Superior temporal gyrus (tissue), 1 donor: ENCODE results near the gene PHKG1.
"Not testable (repeated sequence)": the region's sequence is repeated elsewhere in the genome, so short reads cannot be mapped to it uniquely, and the experiment has no call there.

ENCODE experiments used
- DNase-seq: peaks from one replicate; pipeline ENCODE4 v3.0.0-alpha.2; 2016; ENCODE audit errors: extremely low spot score

Gene PHKG1

DNA sequence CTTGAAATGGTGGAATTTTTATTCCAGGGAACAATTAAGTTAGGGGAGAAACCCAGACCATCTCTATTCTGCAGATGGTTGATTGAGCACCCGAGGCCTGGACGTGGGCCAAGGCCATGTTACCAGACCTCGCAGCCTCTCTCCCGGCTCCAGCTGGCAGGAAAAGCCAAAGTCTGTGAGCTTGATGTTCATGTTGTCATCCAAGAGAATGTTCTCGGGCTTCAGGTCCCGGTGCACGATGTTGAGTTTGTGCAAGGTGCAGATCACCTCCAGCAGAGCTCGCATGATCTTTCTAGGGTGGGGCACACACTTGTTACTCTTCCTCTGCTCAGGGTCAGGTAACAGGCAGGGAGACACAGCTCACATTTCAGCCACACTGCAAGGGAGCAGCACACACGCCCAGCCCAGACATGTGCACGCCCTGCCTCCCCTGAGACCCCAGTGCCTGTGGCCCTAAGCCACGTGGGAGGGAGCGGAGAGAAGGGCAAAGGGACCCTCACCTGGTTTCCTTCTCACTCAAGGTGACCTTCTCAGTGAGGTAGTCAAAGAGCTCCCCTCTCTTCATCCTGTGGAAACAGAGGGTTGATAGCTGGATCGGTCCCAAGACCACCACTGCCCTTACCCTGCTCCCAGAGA, 9.5 kb downstream of the PHKG1 start:
- peak; percentile 75 for DNase-seq

DNA sequence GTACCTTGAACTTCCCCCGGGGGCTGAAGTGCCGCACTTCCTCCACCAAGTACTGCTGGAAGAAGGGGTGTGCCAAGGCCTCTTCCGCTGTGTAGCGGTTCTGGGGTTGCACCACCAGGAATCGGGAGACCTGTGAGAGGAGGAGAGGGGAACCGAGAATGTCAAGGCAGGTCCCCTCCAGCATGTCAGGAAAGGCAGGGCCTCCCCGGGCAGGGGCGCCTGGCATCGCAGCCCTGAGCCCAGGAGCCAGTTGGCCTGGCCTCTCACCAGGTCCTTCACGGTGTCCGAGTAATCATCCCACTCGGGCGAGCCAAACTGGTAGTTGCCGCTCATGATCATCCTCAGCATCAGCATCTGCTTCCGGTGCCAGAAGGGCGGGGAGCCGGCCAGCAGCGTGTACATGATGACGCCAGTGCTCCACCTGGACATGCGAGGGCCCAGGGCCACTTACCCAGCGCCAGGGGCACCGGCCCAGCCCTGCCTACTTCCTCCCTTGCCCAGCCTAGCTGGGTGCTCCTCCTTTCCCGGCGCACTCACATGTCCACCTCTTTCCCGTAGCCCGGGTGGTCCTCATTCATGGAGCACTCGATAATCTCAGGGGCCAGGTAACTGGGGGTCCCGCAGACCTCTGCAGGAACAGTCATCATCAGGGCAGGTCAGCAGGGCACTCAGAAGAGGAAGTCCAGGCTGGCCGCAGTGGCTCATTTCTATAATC, 11.0 kb downstream of the PHKG1 start:
- no peak for DNase-seq

DNA sequence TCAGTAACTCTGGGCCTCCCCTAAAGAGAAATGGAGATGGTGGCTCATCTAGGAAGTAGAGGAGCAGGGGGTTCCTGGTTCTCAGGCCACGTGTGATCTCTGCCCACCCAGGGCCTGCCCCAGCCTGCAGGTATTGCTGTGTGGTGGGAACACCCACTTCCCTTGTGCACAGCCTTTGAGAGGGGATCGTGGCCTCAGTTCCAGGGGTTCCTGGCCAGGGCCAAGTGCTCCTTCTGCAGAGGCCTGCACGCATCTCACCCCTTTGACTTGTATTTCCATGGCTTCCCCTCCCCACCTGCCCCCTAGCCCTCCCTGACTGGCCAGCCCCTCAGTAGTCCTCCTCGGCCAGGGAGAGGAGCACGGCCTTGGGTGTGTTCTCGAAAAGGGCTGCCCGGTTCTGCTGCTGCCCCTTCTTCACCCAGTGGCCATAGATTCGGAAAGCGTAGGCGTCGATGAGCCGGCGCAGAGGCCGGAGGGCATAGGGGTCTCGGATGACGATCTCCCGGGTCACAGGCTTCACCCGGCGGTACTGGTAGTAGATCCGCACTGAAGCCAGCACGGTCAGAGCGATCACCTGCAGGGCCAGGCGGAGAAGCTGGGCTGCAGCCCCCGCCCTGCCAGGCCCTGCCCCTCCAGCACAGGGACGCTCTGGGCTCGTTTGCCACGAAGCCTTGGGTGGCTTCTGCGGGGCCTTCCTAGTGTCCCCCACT, 11.9 kb downstream of the PHKG1 start:
- DNase-seq: not testable (repeated sequence)

DNA sequence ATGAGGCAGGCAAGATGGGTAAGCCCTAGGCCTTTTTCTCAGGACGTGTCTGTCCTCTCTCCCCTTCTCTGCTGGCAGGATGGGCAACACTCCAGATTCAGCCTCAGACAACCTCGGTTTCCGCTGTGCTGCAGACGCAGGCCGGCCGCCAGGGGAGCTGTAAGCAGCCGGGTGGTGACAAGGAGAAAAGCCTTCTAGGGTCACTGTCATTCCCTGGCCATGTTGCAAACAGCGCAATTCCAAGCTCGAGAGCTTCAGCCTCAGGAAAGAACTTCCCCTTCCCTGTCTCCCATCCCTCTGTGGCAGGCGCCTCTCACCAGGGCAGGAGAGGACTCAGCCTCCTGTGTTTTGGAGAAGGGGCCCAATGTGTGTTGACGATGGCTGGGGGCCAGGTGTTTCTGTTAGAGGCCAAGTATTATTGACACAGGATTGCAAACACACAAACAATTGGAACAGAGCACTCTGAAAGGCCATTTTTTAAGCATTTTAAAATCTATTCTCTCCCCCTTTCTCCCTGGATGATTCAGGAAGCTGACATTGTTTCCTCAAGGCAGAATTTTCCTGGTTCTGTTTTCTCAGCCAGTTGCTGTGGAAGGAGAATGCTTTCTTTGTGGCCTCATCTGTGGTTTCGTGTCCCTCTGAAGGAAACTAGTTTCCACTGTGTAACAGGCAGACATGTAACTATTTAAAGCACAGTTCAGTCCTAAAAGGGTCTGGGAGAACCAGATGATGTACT, 13.1 kb downstream of the PHKG1 start:
- DNase-seq: peak; percentile 86

DNA sequence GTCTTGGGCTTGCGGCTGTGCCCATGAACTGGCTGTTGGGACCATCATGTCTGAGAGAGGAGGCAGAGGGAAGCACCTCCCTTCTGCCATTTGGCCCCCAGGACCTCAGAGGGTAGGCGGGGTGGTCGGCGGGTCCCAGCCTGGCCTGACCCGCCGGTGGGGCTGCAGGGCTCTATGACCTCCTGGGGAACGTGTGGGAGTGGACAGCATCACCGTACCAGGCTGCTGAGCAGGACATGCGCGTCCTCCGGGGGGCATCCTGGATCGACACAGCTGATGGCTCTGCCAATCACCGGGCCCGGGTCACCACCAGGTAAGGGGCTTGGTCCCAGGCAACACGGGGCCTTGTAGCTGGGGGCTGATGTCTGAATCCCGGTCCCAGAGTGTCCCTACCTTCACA, 14.6 kb downstream of the PHKG1 start:
- no peak for DNase-seq

DNA sequence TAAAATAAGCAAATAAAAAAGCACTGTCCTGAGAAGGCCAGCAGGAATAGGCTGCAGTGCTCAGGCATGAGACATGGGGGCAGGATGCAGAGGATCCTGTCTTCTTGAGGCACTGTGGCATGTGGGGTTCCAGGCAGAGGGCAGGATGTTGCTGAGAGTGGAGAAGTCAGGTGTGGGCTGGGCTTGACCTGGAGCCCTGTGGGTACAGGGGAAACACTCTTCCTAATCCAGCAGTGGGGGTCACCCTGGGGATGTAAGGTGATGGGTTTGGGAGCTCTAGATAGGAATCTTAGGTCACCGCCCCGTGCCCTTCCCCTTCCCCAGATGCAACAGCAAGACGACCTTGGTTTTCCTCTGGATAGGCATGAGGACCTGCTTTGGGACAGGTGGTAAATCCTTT, 15.1 kb downstream of the PHKG1 start:
- no peak for DNase-seq

DNA sequence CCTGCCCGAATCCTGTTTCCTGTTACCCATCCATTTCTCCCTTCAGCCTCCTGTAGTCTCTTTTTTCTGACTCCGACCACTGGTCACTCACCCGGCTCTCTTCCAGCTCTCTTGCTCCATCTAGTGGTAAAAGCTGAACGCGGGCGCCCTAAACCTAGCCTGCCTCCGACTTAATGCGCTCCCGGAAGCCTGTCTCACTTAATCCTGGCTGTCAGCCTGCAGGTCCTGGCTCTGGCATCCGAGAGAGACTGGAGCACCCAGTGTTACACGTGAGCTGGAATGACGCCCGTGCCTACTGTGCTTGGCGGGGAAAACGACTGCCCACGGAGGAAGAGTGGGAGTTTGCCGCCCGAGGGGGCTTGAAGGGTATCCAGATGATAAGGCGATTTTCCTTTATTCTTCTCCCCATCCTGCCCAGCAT, 18.4 kb downstream of the PHKG1 start:
- peak; percentile 90 for DNase-seq

DNA sequence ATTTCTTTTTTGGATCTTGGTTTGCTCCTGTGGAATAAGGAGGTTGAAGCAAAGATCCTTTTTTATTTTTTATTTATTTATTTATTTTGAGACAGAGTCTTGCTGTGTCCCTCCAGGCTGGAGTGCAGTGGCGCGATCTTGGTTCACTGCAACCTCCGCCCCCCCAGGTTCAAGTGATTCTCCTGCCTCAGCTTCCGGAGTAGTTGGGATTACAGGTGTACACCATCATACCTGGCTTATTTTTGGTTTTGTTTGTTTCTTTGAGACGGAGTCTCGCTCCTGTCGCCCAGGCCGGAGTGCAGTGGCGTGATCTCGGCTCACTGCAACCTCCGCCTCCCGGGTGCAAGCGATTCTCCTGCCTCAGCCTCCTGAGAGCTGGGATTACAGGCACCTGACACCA, 26.4 kb downstream of the PHKG1 start:
- DNase-seq: not testable (repeated sequence)

DNA sequence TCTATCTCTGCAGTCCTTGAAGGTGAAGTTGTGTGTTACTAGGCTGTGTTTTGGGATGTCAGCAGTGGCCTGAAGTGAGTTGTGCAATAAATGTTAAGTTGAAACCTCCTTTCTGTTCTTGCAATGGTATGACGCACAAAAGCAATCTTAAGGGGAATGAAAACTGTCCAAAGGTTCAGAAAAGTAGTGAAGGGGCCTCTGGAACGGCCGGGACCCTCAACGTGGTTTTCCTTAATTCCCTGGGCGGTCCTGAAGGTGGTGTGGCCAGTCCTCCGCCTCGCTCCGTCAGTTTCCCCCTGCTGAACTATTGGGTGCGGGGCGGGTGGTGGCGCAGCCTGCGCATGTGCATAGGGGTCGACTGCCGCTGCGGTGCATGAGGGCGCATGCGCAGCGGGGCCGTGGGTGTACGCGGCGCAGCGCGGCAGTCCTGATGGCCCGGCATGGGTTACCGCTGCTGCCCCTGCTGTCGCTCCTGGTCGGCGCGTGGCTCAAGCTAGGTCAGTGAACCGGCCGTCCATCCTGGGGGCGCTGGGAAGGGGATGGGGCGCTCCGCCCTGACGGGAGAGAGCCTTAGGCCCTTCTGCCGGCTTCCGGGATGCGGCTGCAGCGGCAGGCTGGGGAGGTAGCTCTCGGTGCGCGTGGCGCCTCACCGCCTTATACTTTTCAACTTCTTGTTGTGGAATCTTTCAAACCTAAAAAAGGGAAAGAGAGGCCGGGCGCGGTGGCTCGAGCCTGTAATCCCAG, 28.7 kb downstream of the PHKG1 start, which contains the start of gene SUMF2:
SUMF2 (plus strand) TSS at position 405 of the 744 bp plus-strand sequence; CDS start at position 431, 26 bp downstream.
- DNase-seq: peak; percentile 95

DNA sequence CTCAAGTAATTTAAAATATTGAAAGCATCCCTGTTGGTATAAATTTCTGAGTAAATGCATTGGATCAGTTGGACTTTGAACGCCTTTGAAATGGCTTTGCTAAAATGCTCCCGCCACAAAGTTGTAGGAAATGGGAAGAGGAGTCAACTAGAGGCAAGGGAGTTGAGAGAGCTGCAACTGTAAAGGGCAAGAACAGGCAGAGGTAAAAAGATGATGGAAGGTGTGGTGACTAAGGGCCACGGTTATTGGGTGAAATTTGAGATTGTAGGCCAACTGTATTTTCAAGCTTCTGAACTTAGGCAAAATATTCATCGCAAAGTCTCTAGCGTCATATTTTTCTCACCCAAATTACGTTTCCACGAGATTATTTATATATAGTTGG, 29.3 kb downstream of the PHKG1 start:
- no peak for DNase-seq

DNA sequence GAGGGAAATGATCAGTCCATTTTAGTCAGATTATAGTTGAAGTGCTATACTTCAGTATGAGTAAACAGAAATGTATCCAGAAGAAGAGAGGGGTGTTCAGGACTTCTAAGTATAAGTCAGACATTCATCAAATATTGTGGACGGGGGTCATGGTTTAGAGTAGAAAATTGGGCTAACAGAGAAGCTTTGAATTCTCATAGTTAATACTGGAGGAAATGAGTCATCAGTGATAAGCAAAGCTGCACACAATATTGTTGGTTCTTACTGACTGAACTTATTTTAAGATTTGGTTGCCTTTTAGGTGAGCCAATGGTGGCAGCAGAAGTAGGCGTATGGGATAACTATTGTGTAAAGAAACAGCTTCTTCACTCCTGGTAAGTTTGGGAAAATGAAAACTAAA, 30.4 kb downstream of the PHKG1 start:
- no peak for DNase-seq

DNA sequence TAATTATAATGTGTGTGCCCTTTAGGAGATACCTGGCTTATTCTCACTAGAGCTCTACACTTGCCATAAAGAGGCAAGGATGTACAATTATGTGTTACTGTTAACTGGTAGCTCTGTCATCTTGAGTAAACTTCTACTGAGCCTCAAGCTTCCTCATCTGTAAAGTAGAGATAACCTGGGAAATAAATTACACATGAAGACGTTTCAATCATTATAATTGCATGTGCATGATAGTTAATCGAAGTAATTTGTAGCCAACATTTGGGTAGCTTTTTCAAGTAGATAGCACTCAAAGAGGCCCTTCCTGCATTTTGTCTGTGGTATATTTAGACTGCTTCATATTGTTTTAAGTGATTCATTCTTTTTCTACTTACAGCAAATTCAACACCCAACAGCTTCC, 38.8 kb downstream of the PHKG1 start:
- no peak for DNase-seq

DNA sequence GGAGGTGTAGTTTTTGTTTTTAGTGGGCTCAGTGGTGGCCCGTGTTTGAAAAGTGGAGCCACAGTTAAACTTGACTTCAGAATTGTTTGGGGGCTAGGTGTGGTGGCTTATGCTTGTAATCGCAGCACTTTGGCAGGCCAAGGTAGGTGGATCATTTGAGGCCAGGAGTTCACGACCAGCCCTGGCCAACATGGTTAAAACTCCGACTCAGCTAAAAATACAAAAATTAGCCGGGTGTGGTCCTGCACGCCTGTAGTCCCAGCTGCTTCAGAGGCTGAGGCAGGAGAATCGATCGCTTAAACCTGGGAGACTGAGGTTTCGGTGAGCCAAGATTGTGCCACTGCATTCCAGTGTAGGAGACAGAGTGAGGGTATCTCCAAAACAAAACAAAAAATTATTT, 39.4 kb downstream of the PHKG1 start:
- no peak for DNase-seq

DNA sequence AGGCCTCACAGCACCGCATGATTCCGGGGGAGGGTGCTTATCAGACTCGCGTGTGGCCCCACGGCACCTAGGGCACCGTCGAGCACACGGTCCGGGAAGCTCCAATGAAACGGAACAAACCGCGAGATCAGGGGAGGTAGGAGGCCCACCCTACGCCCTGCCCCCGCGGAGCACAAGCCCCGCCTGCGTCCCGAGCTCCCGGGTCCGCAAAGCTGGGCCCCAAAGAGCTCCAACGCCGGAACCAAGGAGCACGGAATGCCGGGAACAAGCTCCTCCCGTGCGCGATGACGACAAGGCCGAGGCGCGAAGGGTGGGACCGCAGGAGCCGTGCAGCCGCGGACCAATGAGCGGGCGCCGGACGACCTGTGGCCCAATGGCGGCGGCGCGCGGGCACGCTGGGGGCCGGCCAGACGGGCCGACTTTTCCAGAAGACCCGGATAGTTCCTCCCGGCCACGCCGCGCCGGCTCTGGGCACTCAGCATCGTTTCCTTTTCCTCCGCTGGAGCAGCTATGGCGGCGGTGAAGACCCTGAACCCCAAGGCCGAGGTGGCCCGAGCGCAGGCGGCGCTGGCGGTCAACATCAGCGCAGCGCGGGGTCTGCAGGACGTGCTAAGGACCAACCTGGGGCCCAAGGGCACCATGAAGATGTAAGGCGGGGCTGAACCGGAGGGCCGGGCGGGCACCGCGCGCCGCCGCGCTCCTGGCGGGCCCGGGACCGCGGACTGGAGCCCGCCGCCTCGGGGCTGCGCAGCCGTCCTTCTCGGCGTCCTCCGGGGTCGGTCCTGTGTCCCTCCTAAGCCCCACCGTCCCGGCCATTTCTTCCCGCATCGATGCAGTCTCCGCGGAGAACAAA, 41.2 kb downstream of the PHKG1 start, which contains the start of the genes CCT6A and PSPH:
CCT6A (plus strand) TSS at position 427 of the 853 bp plus-strand sequence; CDS start at position 511, 84 bp downstream.
PSPH (minus strand) TSS at position 106 of the 853 bp plus-strand sequence. CDS start 30,232 bp downstream, outside the sequence.
- DNase-seq: peak; percentile 99

DNA sequence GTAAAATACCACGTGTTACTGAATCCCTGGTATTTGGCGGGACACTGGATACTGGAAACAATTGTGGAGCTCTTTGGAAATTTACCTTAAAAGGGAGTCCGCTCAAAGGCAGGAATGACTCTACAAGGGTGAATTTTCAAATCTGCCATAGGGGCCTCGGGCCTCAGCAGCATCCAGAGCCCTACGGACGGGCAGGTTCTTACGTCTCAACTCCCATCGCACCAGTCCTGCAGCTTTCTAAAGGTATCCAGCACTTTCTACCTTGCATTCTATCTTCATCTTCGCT, 41.8 kb downstream of the PHKG1 start:
- DNase-seq: no peak

DNA sequence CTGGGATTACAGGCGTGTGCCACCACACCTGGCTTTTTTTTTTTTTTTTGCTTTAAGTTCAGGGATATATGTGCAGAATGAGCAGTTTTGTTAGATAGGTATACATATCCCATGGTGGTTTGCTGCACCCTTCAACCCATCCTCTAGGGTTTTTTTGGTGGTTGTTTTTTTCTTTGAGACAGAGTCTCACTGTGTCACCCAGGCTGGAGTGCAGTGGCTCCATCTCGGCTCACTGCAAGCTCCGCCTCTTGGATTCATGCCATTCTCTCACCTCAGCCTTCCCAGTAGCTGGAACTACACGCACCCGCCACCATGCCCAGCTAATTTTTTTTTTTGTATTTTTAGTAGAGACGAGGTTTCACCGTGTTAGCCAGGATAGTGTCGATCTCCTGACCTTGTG, 44.0 kb downstream of the PHKG1 start:
- DNase-seq: not testable (repeated sequence)

DNA sequence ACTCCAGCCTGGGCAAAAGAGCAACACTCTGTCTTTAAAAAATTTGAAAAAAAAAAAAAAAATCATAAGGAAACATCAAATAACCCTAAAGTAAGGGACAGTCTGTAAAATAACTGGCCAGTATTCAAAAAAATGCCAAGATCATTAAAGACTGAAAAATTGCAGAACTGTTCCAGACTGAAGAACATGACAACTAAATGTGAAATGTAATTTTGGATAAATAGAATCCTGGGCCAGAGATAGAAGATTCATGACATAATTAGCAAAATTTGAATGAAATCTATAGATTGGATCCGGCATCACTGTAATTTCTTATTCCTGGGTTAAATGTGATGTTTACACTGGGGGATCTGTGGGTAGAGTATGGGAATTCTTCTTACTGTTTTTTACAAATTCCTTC, 44.5 kb downstream of the PHKG1 start:
- no peak for DNase-seq

DNA sequence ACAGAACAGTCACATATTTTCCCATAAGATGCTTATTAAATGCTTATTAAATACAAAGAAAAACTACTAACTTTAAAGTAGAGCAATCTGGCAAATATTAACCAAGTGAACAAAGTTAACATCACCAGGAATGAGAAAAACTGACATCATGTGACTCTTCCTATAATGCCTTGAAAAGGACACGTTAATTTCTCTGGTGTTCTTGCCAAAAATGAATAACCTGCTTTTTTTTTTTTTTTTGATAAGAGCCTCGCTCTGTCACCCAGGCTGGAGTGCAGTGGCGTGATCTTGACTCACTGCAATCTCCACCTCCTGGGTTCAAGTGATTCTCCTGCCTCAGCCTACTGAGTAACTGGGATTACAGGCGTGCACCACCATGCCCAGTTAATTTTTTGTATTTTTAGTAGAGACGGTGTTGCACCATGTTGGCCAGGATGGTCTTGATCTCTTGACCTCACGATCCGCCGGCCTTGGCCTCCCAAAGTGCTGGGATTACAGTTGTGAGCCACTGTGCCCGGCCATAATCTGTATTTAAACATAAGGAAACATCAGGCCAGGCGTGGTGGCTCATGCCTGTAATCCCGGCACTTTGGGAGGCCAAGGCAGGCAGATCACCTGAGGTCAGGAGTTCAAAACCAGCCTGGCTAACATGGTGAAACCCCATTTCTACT, 45.2 kb downstream of the PHKG1 start:
- not testable (repeated sequence) for DNase-seq

DNA sequence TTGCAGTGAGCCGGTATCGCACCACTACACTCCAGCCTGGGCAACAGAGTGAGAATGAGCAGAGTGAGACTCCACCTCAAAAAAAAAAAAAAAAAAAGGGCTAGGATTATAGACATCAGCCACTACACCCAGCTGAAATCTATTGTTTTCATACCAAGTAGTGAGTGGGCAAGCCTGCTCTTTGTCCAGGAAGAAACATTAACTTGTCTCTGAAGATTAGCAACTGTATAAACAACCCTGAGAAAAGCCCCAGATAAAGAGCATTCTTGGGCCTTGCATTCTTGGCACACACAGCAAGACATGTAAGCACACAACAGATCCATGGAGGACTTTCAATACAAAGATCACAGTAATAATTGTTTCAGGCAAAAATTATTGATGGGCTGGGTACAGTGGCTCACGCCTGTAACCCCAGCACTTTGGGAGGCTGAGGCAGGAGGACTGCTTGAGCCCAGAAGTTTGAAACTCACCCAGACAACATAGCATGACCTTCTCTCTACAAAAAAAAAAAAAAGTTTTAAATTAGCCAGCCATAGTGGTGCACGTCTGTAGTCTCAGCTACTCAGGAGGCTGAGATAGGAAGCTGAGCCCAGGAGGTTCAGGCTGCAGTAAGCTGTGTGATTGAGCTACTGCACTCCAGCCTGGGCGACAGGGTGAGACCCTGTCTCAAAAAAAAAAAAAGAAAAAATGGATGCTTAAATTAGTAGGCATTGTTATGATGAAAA, 45.9 kb downstream of the PHKG1 start:
- no peak for DNase-seq
